Mesendoderm (in vitro differentiated cells): ENCODE data around the gene TNFRSF1B.

Experiments used
- DNase-seq: peaks from one replicate; pipeline ENCODE4 v3.0.0; 2013
- H2AK5ac ChIP-seq: 2 replicates; pipeline ENCODE4 v1.6.1; 2013; ENCODE audit warnings: low read length, inconsistent platforms
- H2BK120ac ChIP-seq: 2 replicates; pipeline ENCODE4 v1.6.1; 2013; ENCODE audit warnings: low read depth, mild to moderate bottlenecking, low read length, moderate library complexity, mixed read lengths
- H2BK15ac ChIP-seq: replicated peaks from 2 replicates; pipeline ENCODE4 v1.6.1; 2013; ENCODE audit warnings: low read depth, mild to moderate bottlenecking, moderate library complexity
- H2BK5ac ChIP-seq: 2 replicates; pipeline ENCODE4 v1.6.1; 2013; ENCODE audit warnings: low read length, inconsistent platforms
- H3K18ac ChIP-seq: 2 replicates; pipeline ENCODE4 v1.6.1; 2013; ENCODE audit warnings: mild to moderate bottlenecking, low read length, mixed read lengths
- H3K23ac ChIP-seq: one replicate; pipeline ENCODE4 v1.6.1; 2013; ENCODE audit warnings: low read length
- H3K27ac ChIP-seq: 2 replicates; pipeline ENCODE4 v1.5.1; 2013; ENCODE audit warnings: low read depth, mild to moderate bottlenecking, inconsistent platforms, low read length, moderate library complexity
- H3K27me3 ChIP-seq: 2 replicates; pipeline ENCODE4 v1.6.1; 2013; ENCODE audit warnings: low read length, control low read depth, mild to moderate bottlenecking, inconsistent platforms; ENCODE audit not compliant: insufficient read depth, poor library complexity
- H3K36me3 ChIP-seq: 2 replicates; pipeline ENCODE4 v1.6.1; 2013; ENCODE audit warnings: low read length, inconsistent platforms; ENCODE audit not compliant: control insufficient read depth, insufficient read depth
- H3K4ac ChIP-seq: one replicate; pipeline ENCODE4 v1.6.1; 2013; ENCODE audit warnings: low read depth, mild to moderate bottlenecking, low read length, moderate library complexity
- H3K4me1 ChIP-seq: 2 replicates; pipeline ENCODE4 v1.6.1; 2013; ENCODE audit warnings: low read depth, low read length, inconsistent platforms; ENCODE audit not compliant: control insufficient read depth
- H3K4me2 ChIP-seq: 2 replicates; pipeline ENCODE4 v1.6.1; 2013; ENCODE audit warnings: low read length
- H3K4me3 ChIP-seq: 2 replicates; pipeline ENCODE4 v1.5.1; 2013; ENCODE audit warnings: mild to moderate bottlenecking, low read length
- H3K56ac ChIP-seq: one replicate; pipeline ENCODE4 v1.6.1; 2013; ENCODE audit warnings: low read length
- H3K79me1 ChIP-seq: 2 replicates; pipeline ENCODE4 v1.6.1; 2013; ENCODE audit warnings: low read length, inconsistent platforms
- H3K79me2 ChIP-seq: 2 replicates; pipeline ENCODE4 v1.6.1; 2013; ENCODE audit warnings: mild to moderate bottlenecking, low read length; ENCODE audit not compliant: control insufficient read depth, insufficient read depth
- H3K9ac ChIP-seq: 2 replicates; pipeline ENCODE4 v1.6.1; 2013; ENCODE audit warnings: low read length, inconsistent platforms
- H4K5ac ChIP-seq: one replicate; pipeline ENCODE4 v1.6.1; 2013; ENCODE audit warnings: low read length
- H4K8ac ChIP-seq: one replicate; pipeline ENCODE4 v1.6.1; 2013; ENCODE audit warnings: low read depth, mild to moderate bottlenecking, control low read depth, low read length, moderate library complexity
- WGBS: extraction: QIAGEN DNeasy Blood & Tissue Kit; methylation state at CpG from one replicate; pipeline ENCODE4 v1.1.7; 2013; ENCODE audit warnings: low lambda C conversion rate, missing lambda C conversion rate; ENCODE audit not compliant: insufficient coverage; ENCODE audit errors: extremely low coverage; 5-methylcytosine and 5-hydroxymethylcytosine counted together

Gene TNFRSF1B

DNA sequence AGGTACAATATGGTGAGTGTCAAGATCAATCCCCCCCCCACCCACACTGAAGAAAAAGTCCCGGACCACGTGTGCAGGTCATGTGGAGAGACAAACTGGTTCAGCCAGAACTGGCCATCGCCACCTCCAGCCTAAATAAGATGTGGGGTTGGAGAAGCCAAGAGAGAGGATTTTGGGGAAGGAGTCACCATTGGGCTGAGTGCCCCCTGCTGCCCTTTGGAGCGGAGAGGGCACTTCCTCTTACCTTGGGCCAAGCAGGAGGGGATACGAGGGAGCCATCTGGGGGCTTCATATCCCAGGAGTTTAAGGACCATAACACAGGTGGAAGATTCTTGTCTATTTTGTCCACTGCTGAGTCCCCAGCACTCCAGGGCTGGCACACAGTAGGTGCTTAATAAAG, 2.6 kb upstream of the TNFRSF1B start:
- Histone ChIP-seq H3K56ac (no peak overlapping the region), H4K8ac (no peak overlapping the region), H3K4ac (no peak overlapping the region), H4K5ac (no peak overlapping the region), H3K27me3 (peaks cover 2% of the 10 kb centered on the region), H3K18ac (no peak overlapping the region), H3K4me1 (peaks cover 5% of the 10 kb centered on the region), H3K4me2 (no peak overlapping the region), H2BK120ac (no peak overlapping the region), H2AK5ac (no peak overlapping the region), H3K36me3 (no peaks in the 10 kb centered on the region), H3K79me1 (no peaks in the 10 kb centered on the region), H3K4me3 (no peak overlapping the region), H3K9ac (no peak overlapping the region), H3K23ac (no peak overlapping the region), H3K79me2 (no peaks in the 10 kb centered on the region), H2BK15ac (no peak overlapping the region), H3K27ac (no peak overlapping the region), H2BK5ac (no peak overlapping the region)
- DNase-seq, result no peak
- WGBS, result no CpG with 5 or more reads among the region's 5 CpGs

GRCh38 chr1:12165342-12165741, 1.4 kb upstream of the TNFRSF1B start:
- Histone ChIP-seq H3K4me3 (no peak overlapping the region), H3K23ac (no peak overlapping the region), H3K27ac (no peak overlapping the region), H3K79me1 (no peaks in the 10 kb centered on the region), H2BK5ac (no peak overlapping the region), H3K4me2 (no peak overlapping the region), H3K56ac (no peak overlapping the region), H3K27me3 (peaks cover 2% of the 10 kb centered on the region), H2AK5ac (no peak overlapping the region), H2BK120ac (no peak overlapping the region), H3K4me1 (peaks cover 5% of the 10 kb centered on the region), H3K9ac (no peak overlapping the region), H3K4ac (no peak overlapping the region), H4K8ac (no peak overlapping the region), H4K5ac (no peak overlapping the region), H3K36me3 (no peaks in the 10 kb centered on the region), H3K18ac (no peak overlapping the region), H3K79me2 (no peaks in the 10 kb centered on the region), H2BK15ac (no peak overlapping the region)
- no CpG with 5 or more reads among the region's 4 CpGs for WGBS
- DNase-seq, result no peak

DNA sequence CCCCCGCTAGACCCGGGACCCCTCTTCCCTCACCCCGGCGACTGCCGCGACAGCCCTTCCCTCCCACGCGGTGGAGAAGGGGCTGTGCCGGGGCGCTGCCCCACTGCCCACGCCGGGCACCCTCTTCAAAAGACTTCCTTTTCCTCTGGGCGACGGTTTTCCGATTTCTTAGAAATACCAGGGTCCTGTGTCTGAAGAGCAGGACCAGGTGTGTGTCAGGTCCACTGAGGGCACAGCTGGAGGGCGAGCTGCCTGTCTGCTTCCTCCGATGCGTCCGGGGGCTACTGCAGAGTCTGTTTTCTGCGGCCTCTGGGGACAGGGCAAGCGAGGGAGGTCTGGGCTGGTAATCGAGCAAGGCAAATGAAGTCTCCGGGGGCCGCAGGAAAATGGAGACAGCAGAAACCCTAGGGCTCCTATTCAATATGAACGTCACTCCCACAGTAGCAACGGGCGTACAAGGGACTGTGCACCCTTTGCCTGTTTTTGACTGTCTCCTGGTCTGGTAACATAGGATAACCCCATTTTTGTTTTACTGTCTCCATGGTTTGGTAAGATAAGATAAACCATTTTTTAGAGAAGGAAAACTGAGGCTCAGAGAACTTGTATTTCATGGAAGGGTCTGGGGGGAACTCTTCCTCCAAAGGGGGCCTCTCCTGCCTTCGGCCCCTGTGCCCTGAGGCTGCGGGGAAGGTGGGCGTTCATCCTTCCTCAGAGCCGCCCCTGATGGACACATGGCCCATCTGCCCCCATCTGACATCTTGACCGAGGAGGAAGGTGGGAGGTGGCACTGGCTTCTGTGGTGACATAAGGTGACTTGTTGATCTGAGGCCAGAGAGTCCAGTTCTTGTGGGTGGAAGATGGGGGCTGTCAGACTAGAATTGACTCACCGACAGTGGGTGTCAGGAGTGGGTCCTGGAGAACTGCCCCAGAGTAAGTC, 970 bp downstream of the TNFRSF1B start:
- no peak overlapping the region for H2BK15ac ChIP-seq
- H3K4ac ChIP-seq, result no peak overlapping the region
- no peak overlapping the region for H3K23ac ChIP-seq
- no peak overlapping the region for H3K9ac ChIP-seq
- no peak overlapping the region for H3K18ac ChIP-seq
- H2BK120ac ChIP-seq, result no peak overlapping the region
- H3K79me2 ChIP-seq, result no peaks in the 10 kb centered on the region
- peaks cover 2% of the 10 kb centered on the region for H3K27me3 ChIP-seq
- WGBS, result no CpG with 5 or more reads among the region's 33 CpGs
- no peak overlapping the region for H2BK5ac ChIP-seq
- H3K36me3 ChIP-seq, result no peaks in the 10 kb centered on the region
- H3K4me1 ChIP-seq, result no peaks in the 10 kb centered on the region
- no peak overlapping the region for H3K56ac ChIP-seq
- no peak overlapping the region for H4K8ac ChIP-seq
- H3K4me3 ChIP-seq, result no peak overlapping the region
- H4K5ac ChIP-seq, result no peak overlapping the region
- H2AK5ac ChIP-seq, result no peak overlapping the region
- H3K27ac ChIP-seq, result no peak overlapping the region
- no peaks in the 10 kb centered on the region for H3K79me1 ChIP-seq
- no peak for DNase-seq
- H3K4me2 ChIP-seq, result no peak overlapping the region

DNA sequence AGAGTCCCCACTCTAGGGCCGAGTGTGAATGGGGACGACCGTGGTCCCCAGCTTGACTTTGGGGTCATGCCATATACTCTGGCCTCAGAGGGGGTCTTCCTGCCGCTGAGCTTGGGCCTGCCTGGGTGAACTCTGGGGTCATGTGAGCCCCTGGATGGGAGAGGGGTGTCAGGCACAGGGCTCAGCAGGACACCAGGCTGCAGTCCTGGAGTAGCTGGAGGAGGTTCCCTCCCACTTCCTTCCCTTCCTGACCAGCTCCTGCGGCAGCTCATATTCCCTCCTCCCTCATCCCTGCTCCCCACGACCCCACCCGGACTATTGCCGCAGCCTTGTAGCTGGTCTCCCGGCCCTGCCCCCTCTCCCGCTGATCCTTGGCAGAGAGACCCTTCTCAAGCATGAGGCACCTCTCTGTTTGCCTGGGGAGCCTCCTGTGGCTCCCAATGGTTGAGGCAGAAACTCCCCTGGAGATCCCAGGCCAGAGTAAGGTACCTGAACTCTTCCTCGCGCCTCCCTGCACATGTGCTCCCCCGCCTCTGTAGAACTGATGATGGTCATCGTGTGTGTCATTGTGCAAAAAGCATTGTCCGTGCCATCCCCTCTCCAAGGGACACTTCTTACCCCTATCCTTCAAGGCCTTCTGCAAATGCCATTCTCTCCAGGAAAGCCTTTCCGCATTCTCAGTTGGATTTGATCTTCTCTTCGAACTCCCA, 1.8 kb downstream of the TNFRSF1B start:
- Histone ChIP-seq H2BK15ac (no peak overlapping the region), H2BK120ac (no peak overlapping the region), H3K23ac (no peak overlapping the region), H3K79me1 (no peaks in the 10 kb centered on the region), H3K9ac (no peak overlapping the region), H3K27me3 (peaks cover 2% of the 10 kb centered on the region), H4K8ac (no peak overlapping the region), H3K18ac (no peak overlapping the region), H3K79me2 (no peaks in the 10 kb centered on the region), H3K4ac (no peak overlapping the region), H3K56ac (peak overlapping the region; percentile 42), H3K4me3 (no peak overlapping the region), H2AK5ac (no peak overlapping the region), H4K5ac (no peak overlapping the region), H3K4me2 (no peak overlapping the region), H2BK5ac (no peak overlapping the region), H3K36me3 (no peaks in the 10 kb centered on the region), H3K4me1 (no peaks in the 10 kb centered on the region), H3K27ac (no peak overlapping the region)
- no peak for DNase-seq
- no CpG with 5 or more reads among the region's 17 CpGs for WGBS

- no peak overlapping the region for H3K9ac ChIP-seq
- H4K8ac ChIP-seq, result no peak overlapping the region
- WGBS, result no CpG with 5 or more reads among the region's 8 CpGs
- no peak overlapping the region for H3K18ac ChIP-seq
- H3K4ac ChIP-seq, result no peak overlapping the region
- no peak overlapping the region for H4K5ac ChIP-seq
- no peaks in the 10 kb centered on the region for H3K4me1 ChIP-seq
- no peaks in the 10 kb centered on the region for H3K79me2 ChIP-seq
- no peak for DNase-seq
- H2BK15ac ChIP-seq, result no peak overlapping the region
- H3K36me3 ChIP-seq, result no peaks in the 10 kb centered on the region
- peaks cover 2% of the 10 kb centered on the region for H3K27me3 ChIP-seq
- no peak overlapping the region for H3K56ac ChIP-seq
- no peak overlapping the region for H2BK5ac ChIP-seq
- H3K27ac ChIP-seq, result no peak overlapping the region
- H3K4me3 ChIP-seq, result no peak overlapping the region
- no peaks in the 10 kb centered on the region for H3K79me1 ChIP-seq
- H2BK120ac ChIP-seq, result no peak overlapping the region
- H3K4me2 ChIP-seq, result no peak overlapping the region
- H2AK5ac ChIP-seq, result no peak overlapping the region
- H3K23ac ChIP-seq, result no peak overlapping the region
Measured at GRCh38 chr1:12169442-12170135, 2.8 kb downstream of the TNFRSF1B start.
